NCI-H748 (cell line): ENCODE data around the gene FAM110A.
"Not testable (repeated sequence)": the region's sequence is repeated elsewhere in the genome, so short reads cannot be mapped to it uniquely, and the experiment has no call there.

Experiments
- DNase-seq: peaks from one replicate; lab custom pipeline; 2025; ENCODE audit not compliant: unreplicated experiment; lab: John Stamatoyannopoulos, UW

The FAM110A gene

GRCh38 chr20:892371-892770 lies 58.9 kb downstream of the FAM110A start:
- DNase-seq: not testable (repeated sequence)
